ENCODE data around the gene TRMT11. TPM values are rescaled to one million over a fixed set of nuclear protein-coding genes. Genes with fewer than 3 reads are reported as not detected.

Gene TRMT11
- total and polyA plus RNA-seq, 9 of the 15 experiments (the other 6 are each of a cell fraction or from before 2014, with no cell fraction given), result 38.8 to 88.0 (median 59.8) TPM

GRCh38 chr6:125944434-125944816, 41.9 kb upstream of the TRMT11 start (continued):
- TF ChIP-seq CEBPG (CRISPR knock-in tag; IDR thresholded peaks at IDR 0.05), result no peak
- TF ChIP-seq CEBPG (tag; conservative IDR thresholded peaks at IDR 0.05 in 1 of 2, IDR thresholded peaks at IDR 0.05 in 1 of 2), result peak; percentile 19 to 71; a peak in 2 of 4 replicates
- no peak for TF ChIP-seq HDAC3 (IDR thresholded peaks at IDR 0.05; ENCODE audit: borderline replicate concordance, partially characterized antibody)
- 0 out of 4 replicates have a peak, but pooled peaks of 1 of the 2 experiments have one; percentile 29 for TF ChIP-seq FOXA3 (CRISPR knock-in tag; conservative IDR thresholded peaks at IDR 0.05 in 1 of 2, IDR thresholded peaks at IDR 0.05 in 1 of 2)
- TF ChIP-seq ADNP (tag; IDR thresholded peaks at IDR 0.05), result no peak
- TF ChIP-seq SOX6 (IDR thresholded peaks at IDR 0.05), result 0 out of 2 replicates have a peak, but pooled peaks have one; percentile 19

- DNase-seq (ENCODE audit: extremely low read depth in 1 of 4, low spot score in 3 of 4) (no peak), FAIRE-seq (no peak), ATAC-seq (no peak)
- Histone ChIP-seq H3K9me1 (ENCODE audit: control insufficient read depth, insufficient read depth, low read length) (no peaks in the 10 kb centered on the region), H3K79me2 (ENCODE audit: control insufficient read depth, insufficient read depth, low read length) (no peaks in the 10 kb centered on the region), H3K4me3 (no peak overlapping the region), H3K27me3 (ENCODE audit: control insufficient read depth in 2 of 2, insufficient read depth in 2 of 2, low read length in 2 of 2) (no peaks in the 10 kb centered on the region), H3K4me1 (replicated peaks in 1 of 2; ENCODE audit: control insufficient read depth in 2 of 2, insufficient read depth in 2 of 2, low read length in 2 of 2) (peaks cover 22 to 86% of the 10 kb centered on the region in 2 experiments), H3K9ac (ENCODE audit: insufficient read depth in 1 of 2, low read depth in 2 of 2, low read length in 2 of 2) (peak overlapping the region in 1 of 2 experiments; percentile 23; a peak in 1 of 4 replicates), H3K9me3 (replicated peaks; ENCODE audit: control insufficient read depth, insufficient read depth, low read depth, low read length) (no peaks in the 10 kb centered on the region), H3K4me2 (ENCODE audit: insufficient read depth, low read length) (no peak overlapping the region), H2AFZ (ENCODE audit: low read depth, low read length) (no peak overlapping the region), H3K36me3 (ENCODE audit: control insufficient read depth, insufficient read depth, low read length) (no peaks in the 10 kb centered on the region), H3K27ac (ENCODE audit: extremely low read depth, low read depth, low read length) (peak overlapping the region; percentile 70; the same call in 1 of the 3 replicates), H4K20me1 (replicated peaks; ENCODE audit: control insufficient read depth, insufficient read depth, low read length) (no peaks in the 10 kb centered on the region)
- ChIA-PET POLR2A (interaction anchor here (1.4 to 2.4 kb wide), 3 partner anchors 11 to 22 kb away, joined by 5 to 12 read pairs (median 5); partner anchors contain the start of gene HINT3), CTCF (ENCODE audit: low intra/inter-chr PET ratio) (no interaction called here)
- in situ Hi-C loops (cut with MboI) (no loop called here), intact Hi-C loops (cut with micrococcal nuclease) (no loop called here)
- BruUV-seq (replicated peaks), result no TSS peak
- 13% methylated on average over 1 of the region's 1 CpG for WGBS (ENCODE audit: insufficient coverage, low coverage, missing lambda C conversion rate)
- TF ChIP-seq THRB (CRISPR knock-in tag; conservative IDR thresholded peaks at IDR 0.05) (no peak), NFRKB (IDR thresholded peaks at IDR 0.05; ENCODE audit: low read depth) (0 out of 2 replicates have a peak, but pooled peaks have one; percentile 42)
These were observed 41.4 kb upstream of the TRMT11 start for GRCh38 chr6:125944896-125945295.

Measured in K562 (cell line).